Left cardiac atrium (tissue), 4 donors: Measurements from ENCODE around the gene CPEB2. TPM values are rescaled to one million over a fixed set of nuclear protein-coding genes. Genes with fewer than 3 reads are reported as not detected.
A peak's percentile ranks its signal among the peaks of the same experiment; 100 is the strongest.
"Not testable (repeated sequence)": the region's sequence is repeated elsewhere in the genome, so short reads cannot be mapped to it uniquely, and the experiment has no call there.

Source experiments
- ATAC-seq, 2 donors: fragments of 200-7000 bp; cut with Tn5 transposase; one replicate each; pipeline ENCODE4 v1.9.1; 2020; ENCODE audit warnings: mild to moderate bottlenecking in 2 of 2, moderate library complexity in 2 of 2
- DNase-seq: peaks from one replicate; pipeline ENCODE4 v3.0.0-alpha.2; 2020
- intact Hi-C, 2 donors: fragments of 100-400 bp; cut with DNase I; formaldehyde crosslinking; loops; one replicate each; pipeline versions ENCODE4 v1.14.1 to v1.15.1; 2022 to 2023
- total RNA-seq, 2 donors: library from RNA; stranded (reverse); fragmentation: NEBNext Ultra II Directional; extraction: Animal tissue kit (Norgen Biotek cat#: 25700); gene quantifications; one replicate each; pipeline ENCODE4 v1.2.1, GENCODE V29; 2021
- donor health status: DM: no; HTN: yes; CAD: no.
- donor health status: DM: no; HTN: yes; CAD: no; lungs with severe emphysema.
- donor health status: DM: yes; HTN: yes; CAD: no.
- donor health status: Dilated cardiomyopathy.

Gene CPEB2
- total RNA-seq, 2 donors from 2014 or later = 10.4 to 15.8 TPM

GRCh38 chr4:15035159-15035558 is 32.9 kb downstream of the CPEB2 start:
- DNase-seq = no peak
- intact Hi-C loops = no loop called here
- peak in 1 of 2 donors; percentile 55 for ATAC-seq

GRCh38 chr4:15037923-15038541 is 35.8 kb downstream of the CPEB2 start:
- no peak for DNase-seq
- intact Hi-C loops = no loop called here
- ATAC-seq = no peak

GRCh38 chr4:15040916-15041463 is 38.7 kb downstream of the CPEB2 start:
- no peak for DNase-seq
- intact Hi-C loops = no loop called here
- ATAC-seq = no peak

GRCh38 chr4:15042529-15043167 is 40.4 kb downstream of the CPEB2 start:
- intact Hi-C loops = no loop called here
- ATAC-seq (no peak), DNase-seq (no peak)

- intact Hi-C loops = no loop called here
- ATAC-seq (no peak), DNase-seq (no peak)
Observed at GRCh38 chr4:15043226-15043625, 40.9 kb downstream of the CPEB2 start.

- ATAC-seq (no peak), DNase-seq (no peak)
- intact Hi-C loops = no loop called here
Observed at GRCh38 chr4:15043922-15044321, 41.6 kb downstream of the CPEB2 start.

GRCh38 chr4:15054541-15054940 is 52.3 kb downstream of the CPEB2 start:
- no peak for ATAC-seq

GRCh38 chr4:15060213-15060612 is 57.9 kb downstream of the CPEB2 start:
- intact Hi-C loops = no loop called here
- ATAC-seq = no peak
- no peak for DNase-seq

More at GRCh38 chr4:15054541-15054940, 52.3 kb downstream of the CPEB2 start:
- intact Hi-C loops = no loop called here
- DNase-seq = no peak

- intact Hi-C loops = no loop called here
- DNase-seq (no peak), ATAC-seq (no peak)
Observed at GRCh38 chr4:15063341-15063740, 61.1 kb downstream of the CPEB2 start.

- DNase-seq = no peak
- ATAC-seq = no peak
- intact Hi-C loops = no loop called here
Observed at GRCh38 chr4:15065516-15065915, 63.2 kb downstream of the CPEB2 start.

- no peak for DNase-seq
- intact Hi-C loops = no loop called here
- no peak for ATAC-seq
Observed at GRCh38 chr4:15066140-15066539, 63.9 kb downstream of the CPEB2 start.

GRCh38 chr4:15068298-15068697 is 66.0 kb downstream of the CPEB2 start:
- intact Hi-C loops = no loop called here
- no peak for ATAC-seq

GRCh38 chr4:15075875-15076274 is 73.6 kb downstream of the CPEB2 start:
- intact Hi-C loops = no loop called here
- no peak for ATAC-seq
- DNase-seq = no peak

More at GRCh38 chr4:15068298-15068697, 66.0 kb downstream of the CPEB2 start:
- DNase-seq = no peak

- DNase-seq (no peak), ATAC-seq (no peak)
- intact Hi-C loops = no loop called here
Observed at GRCh38 chr4:15077969-15078368, 75.7 kb downstream of the CPEB2 start.

GRCh38 chr4:15078682-15079642 is 76.7 kb downstream of the CPEB2 start:
- DNase-seq (no peak), ATAC-seq (no peak)
- intact Hi-C loops = no loop called here

- intact Hi-C loops = no loop called here
- no peak for DNase-seq
- no peak for ATAC-seq
Observed at GRCh38 chr4:15084780-15085179, 82.5 kb downstream of the CPEB2 start.

- ATAC-seq, intact Hi-C loops, DNase-seq: not testable (repeated sequence)
Observed at GRCh38 chr4:15085762-15086161, 83.5 kb downstream of the CPEB2 start.

- DNase-seq, ATAC-seq, intact Hi-C loops: not testable (repeated sequence)
Observed at GRCh38 chr4:15086259-15086658, 84.0 kb downstream of the CPEB2 start.

- intact Hi-C loops = no loop called here
- no peak for DNase-seq
- ATAC-seq = no peak
Observed at GRCh38 chr4:15088394-15089035, 86.2 kb downstream of the CPEB2 start.
